Fibroblast of the aortic adventitia (primary cell): ENCODE measurements around the gene GALNT1. TPM values are rescaled to one million over a fixed set of nuclear protein-coding genes. Genes with fewer than 3 reads are reported as not detected.
A peak's percentile ranks its signal among the peaks of the same experiment; 100 is the strongest.

Experiments used
- DNase-seq: peaks from one replicate; pipeline ENCODE4 v3.0.0-alpha.2; 2010; ENCODE audit warnings: low read depth
- H3K4me3 ChIP-seq: 2 replicates; pipeline ENCODE4 v1.5.1; 2011; ENCODE audit warnings: low read depth, mild to moderate bottlenecking, control low read depth, low read length, moderate library complexity
- total RNA-seq: library from RNA; depleted of rRNA; stranded (reverse); fragments of >200 nt; gene quantifications from 2 replicates; pipeline ENCODE4 v1.2.3, GENCODE V29; 2012; ENCODE audit warnings: low replicate concordance
- TF ChIP-seq, protein P1 (sequence below): IDR thresholded peaks from 2 replicates; pipeline ENCODE4 v1.5.1; 2011; ENCODE audit warnings: mild to moderate bottlenecking, low read length, control low read depth, inconsistent platforms; ENCODE audit not compliant: insufficient read depth

The GALNT1 gene
- total RNA-seq, 1 donor = 49.0 TPM

DNA sequence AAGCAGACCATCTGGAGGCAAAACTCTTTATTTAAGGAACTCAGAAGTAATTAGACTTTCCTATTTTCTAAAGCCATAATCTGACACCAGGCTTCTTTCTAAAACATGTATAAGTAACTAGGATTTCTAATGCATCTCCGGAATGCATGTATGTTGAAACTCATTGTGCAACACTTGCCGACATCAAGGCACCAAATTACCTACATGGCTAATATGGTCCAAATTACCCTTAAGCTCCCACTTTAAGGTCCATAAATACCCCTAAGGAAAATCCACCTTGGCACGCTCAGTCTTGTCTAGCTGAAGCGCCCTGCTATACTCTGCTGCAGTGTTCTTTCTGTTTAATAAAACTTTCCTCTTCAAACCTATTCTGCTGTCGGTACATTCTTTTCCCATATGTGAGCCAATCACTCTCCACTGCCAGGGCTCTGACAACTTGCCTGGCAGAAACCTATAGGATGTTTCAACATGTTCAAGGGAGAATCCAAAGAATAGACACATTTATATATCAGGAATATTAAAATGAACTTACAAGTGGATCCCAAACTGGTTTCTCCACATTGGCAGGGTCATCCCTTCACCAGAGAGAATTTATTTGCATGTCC lies 171.9 kb downstream of the GALNT1 start:
- no peak overlapping the region for H3K4me3 ChIP-seq
- DNase-seq = no peak
- TF ChIP-seq, protein P1, sequence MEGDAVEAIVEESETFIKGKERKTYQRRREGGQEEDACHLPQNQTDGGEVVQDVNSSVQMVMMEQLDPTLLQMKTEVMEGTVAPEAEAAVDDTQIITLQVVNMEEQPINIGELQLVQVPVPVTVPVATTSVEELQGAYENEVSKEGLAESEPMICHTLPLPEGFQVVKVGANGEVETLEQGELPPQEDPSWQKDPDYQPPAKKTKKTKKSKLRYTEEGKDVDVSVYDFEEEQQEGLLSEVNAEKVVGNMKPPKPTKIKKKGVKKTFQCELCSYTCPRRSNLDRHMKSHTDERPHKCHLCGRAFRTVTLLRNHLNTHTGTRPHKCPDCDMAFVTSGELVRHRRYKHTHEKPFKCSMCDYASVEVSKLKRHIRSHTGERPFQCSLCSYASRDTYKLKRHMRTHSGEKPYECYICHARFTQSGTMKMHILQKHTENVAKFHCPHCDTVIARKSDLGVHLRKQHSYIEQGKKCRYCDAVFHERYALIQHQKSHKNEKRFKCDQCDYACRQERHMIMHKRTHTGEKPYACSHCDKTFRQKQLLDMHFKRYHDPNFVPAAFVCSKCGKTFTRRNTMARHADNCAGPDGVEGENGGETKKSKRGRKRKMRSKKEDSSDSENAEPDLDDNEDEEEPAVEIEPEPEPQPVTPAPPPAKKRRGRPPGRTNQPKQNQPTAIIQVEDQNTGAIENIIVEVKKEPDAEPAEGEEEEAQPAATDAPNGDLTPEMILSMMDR = no peak

DNA sequence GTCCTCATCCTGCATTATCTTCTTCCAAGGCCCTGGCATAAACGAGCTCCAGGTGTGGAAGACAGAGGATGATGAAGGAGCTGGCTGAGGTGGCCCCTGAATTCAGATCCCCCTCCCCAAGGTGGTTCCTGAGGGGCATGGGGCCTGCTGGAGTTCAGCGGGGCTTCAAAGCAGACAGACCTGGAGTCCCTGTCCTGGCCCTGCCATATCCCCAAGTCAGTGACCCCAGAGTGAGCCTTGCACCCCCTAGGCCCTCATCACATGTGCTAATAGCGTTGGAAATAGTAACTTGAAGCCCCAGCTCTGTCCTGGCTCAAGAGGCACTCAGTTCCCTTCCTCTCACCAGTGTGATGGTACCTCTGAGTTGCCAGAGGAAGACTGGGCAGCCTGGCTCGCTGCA lies 172.9 kb downstream of the GALNT1 start:
- DNase-seq = no peak
- TF ChIP-seq, protein P1 = no peak

GRCh38 chr18:35755369-35755768 lies 173.8 kb downstream of the GALNT1 start:
- H3K4me3 ChIP-seq = no peak overlapping the region
- no peak for DNase-seq
- TF ChIP-seq, protein P1 = no peak

More for the DNA sequence above, 172.9 kb downstream of the GALNT1 start:
- H3K4me3 ChIP-seq = no peak overlapping the region

- TF ChIP-seq, protein P1 = peak; percentile 72
- DNase-seq = peak; percentile 74
Observed at GRCh38 chr18:35756506-35757117, 175.1 kb downstream of the GALNT1 start.

More at GRCh38 chr18:35756506-35757117, 175.1 kb downstream of the GALNT1 start:
- H3K4me3 ChIP-seq = no peak overlapping the region

Other genes starting within 250 kb of the GALNT1 start
- 16.5 and 29.4 TPM in 2 replicates for gene ZNF24, start 237.3 kb upstream of the GALNT1 start, total RNA-seq
- 2.0 and 2.4 TPM in 2 replicates for gene ZNF396, start 204.4 kb upstream of the GALNT1 start, total RNA-seq
- 2.9 and 4.8 TPM in 2 replicates for gene INO80C, start 83.8 kb upstream of the GALNT1 start, total RNA-seq